GM12872 (cell line): ENCODE data around the gene IDH3A.

Source experiments
- CTCF ChIP-seq: IDR thresholded peaks from 3 replicates; pipeline ENCODE4 v1.5.1; 2011; ENCODE audit warnings: low read depth, mild to moderate bottlenecking, low read length, moderate library complexity; ENCODE audit not compliant: insufficient read depth

The IDH3A gene

GRCh38 chr15:78110916-78111475 lies 38.2 kb upstream of the IDH3A start:
- no peak for TF ChIP-seq CTCF

- no peak for TF ChIP-seq CTCF
Measured at GRCh38 chr15:78111788-78112187, 37.4 kb upstream of the IDH3A start.

GRCh38 chr15:78112551-78112950 lies 36.6 kb upstream of the IDH3A start:
- no peak for TF ChIP-seq CTCF

- no peak for TF ChIP-seq CTCF
Measured at GRCh38 chr15:78120523-78120922, 28.6 kb upstream of the IDH3A start.

GRCh38 chr15:78125267-78125666 lies 23.9 kb upstream of the IDH3A start:
- no peak for TF ChIP-seq CTCF

- TF ChIP-seq CTCF: no peak
Measured at GRCh38 chr15:78127882-78128281, 21.3 kb upstream of the IDH3A start.

GRCh38 chr15:78129077-78129750 lies 19.9 kb upstream of the IDH3A start:
- no peak for TF ChIP-seq CTCF
